Measurements from ENCODE around the gene SGMS1. TPM values are rescaled to one million over a fixed set of nuclear protein-coding genes. Genes with fewer than 3 reads are reported as not detected.

SGMS1 gene
- total RNA-seq, 1 experiment from 2014 or later = 24.7 TPM

GRCh38 chr10:50578949-50579348, 44.8 kb downstream of the SGMS1 start:
- Mint-ChIP-seq H3K36me3 (ENCODE audit: insufficient read depth, unreplicated experiment) (no peaks in the 10 kb centered on the region), H3K27ac (ENCODE audit: low read depth, unreplicated experiment) (no peak overlapping the region), H3K4me1 (ENCODE audit: insufficient read depth, unreplicated experiment) (peaks cover 22% of the 10 kb centered on the region), H3K27me3 (ENCODE audit: insufficient read depth, unreplicated experiment) (no peaks in the 10 kb centered on the region), H3K9me3 (ENCODE audit: unreplicated experiment) (no peaks in the 10 kb centered on the region), H3K4me3 (ENCODE audit: unreplicated experiment) (no peak overlapping the region)
- TF ChIP-seq CTCF (IDR thresholded peaks at IDR 0.05; ENCODE audit: unreplicated experiment) = no peak
- POLR2A ChIA-PET = interaction anchor here (1.5 kb wide), 1 partner anchor 15 kb away, joined by 7 read pairs; no protein-coding TSS in a partner anchor
- DNase-seq (ENCODE audit: unreplicated experiment) = no peak
- CTCF ChIA-PET = interaction anchor here (1.0 to 1.2 kb wide), 2 partner anchors 18 to 23 kb away, joined by 4 read pairs; no protein-coding TSS in a partner anchor
- no TSS peak for BruUV-seq (replicated peaks)
- intact Hi-C loops (cut with micrococcal nuclease) = no loop called here

GRCh38 chr10:50577681-50578350, 45.9 kb downstream of the SGMS1 start:
- peaks cover 23% of the 10 kb centered on the region for H3K4me1 Mint-ChIP-seq (ENCODE audit: insufficient read depth, unreplicated experiment)
- H3K4me3 Mint-ChIP-seq (ENCODE audit: unreplicated experiment) = no peak overlapping the region
- no peak overlapping the region for H3K27ac Mint-ChIP-seq (ENCODE audit: low read depth, unreplicated experiment)
- ChIA-PET POLR2A (interaction anchor here (1.0 to 2.0 kb wide), 3 partner anchors 16 to 44 kb away, joined by 5 to 7 read pairs (median 6); no protein-coding TSS in a partner anchor), CTCF (interaction anchor here (1.0 to 2.4 kb wide), 3 partner anchors 15 to 22 kb away, joined by 4 to 11 read pairs (median 4); no protein-coding TSS in a partner anchor)
- BruUV-seq (replicated peaks) = no TSS peak
- DNase-seq (ENCODE audit: unreplicated experiment) = no peak
- no peaks in the 10 kb centered on the region for H3K36me3 Mint-ChIP-seq (ENCODE audit: insufficient read depth, unreplicated experiment)
- intact Hi-C loops (cut with micrococcal nuclease) = no loop called here
- H3K9me3 Mint-ChIP-seq (ENCODE audit: unreplicated experiment) = no peaks in the 10 kb centered on the region
- no peaks in the 10 kb centered on the region for H3K27me3 Mint-ChIP-seq (ENCODE audit: insufficient read depth, unreplicated experiment)
- TF ChIP-seq CTCF (IDR thresholded peaks at IDR 0.05; ENCODE audit: unreplicated experiment) = no peak

GRCh38 chr10:50577010-50577409, 46.7 kb downstream of the SGMS1 start:
- DNase-seq (ENCODE audit: unreplicated experiment) = no peak
- Mint-ChIP-seq H3K9me3 (ENCODE audit: unreplicated experiment) (no peaks in the 10 kb centered on the region), H3K27ac (ENCODE audit: low read depth, unreplicated experiment) (no peak overlapping the region), H3K4me1 (ENCODE audit: insufficient read depth, unreplicated experiment) (peaks cover 31% of the 10 kb centered on the region), H3K4me3 (ENCODE audit: unreplicated experiment) (no peak overlapping the region), H3K36me3 (ENCODE audit: insufficient read depth, unreplicated experiment) (no peaks in the 10 kb centered on the region), H3K27me3 (ENCODE audit: insufficient read depth, unreplicated experiment) (no peaks in the 10 kb centered on the region)
- POLR2A ChIA-PET = interaction anchor here (1.0 to 2.0 kb wide), 3 partner anchors 8 to 45 kb away, joined by 3 to 6 read pairs (median 5); no protein-coding TSS in a partner anchor
- intact Hi-C loops (cut with micrococcal nuclease) = no loop called here
- BruUV-seq (replicated peaks) = no TSS peak
- CTCF ChIA-PET = interaction anchor here (0.8 to 2.4 kb wide), 4 partner anchors 10 to 22 kb away, joined by 3 to 11 read pairs (median 5); no protein-coding TSS in a partner anchor
- no peak for TF ChIP-seq CTCF (IDR thresholded peaks at IDR 0.05; ENCODE audit: unreplicated experiment)

- no peak for TF ChIP-seq CTCF (IDR thresholded peaks at IDR 0.05; ENCODE audit: unreplicated experiment)
- Mint-ChIP-seq H3K9me3 (ENCODE audit: unreplicated experiment) (no peaks in the 10 kb centered on the region), H3K4me3 (ENCODE audit: unreplicated experiment) (no peak overlapping the region), H3K36me3 (ENCODE audit: insufficient read depth, unreplicated experiment) (no peaks in the 10 kb centered on the region), H3K27ac (ENCODE audit: low read depth, unreplicated experiment) (no peak overlapping the region), H3K4me1 (ENCODE audit: insufficient read depth, unreplicated experiment) (peaks cover 34% of the 10 kb centered on the region), H3K27me3 (ENCODE audit: insufficient read depth, unreplicated experiment) (no peaks in the 10 kb centered on the region)
- intact Hi-C loops (cut with micrococcal nuclease) = no loop called here
- DNase-seq (ENCODE audit: unreplicated experiment) = no peak
- no TSS peak for BruUV-seq (replicated peaks)
- POLR2A ChIA-PET = interaction anchor here (1.3 to 2.0 kb wide), 3 partner anchors 9 to 48 kb away, joined by 3 to 6 read pairs (median 3); partner anchors contain the start of gene SGMS1
- CTCF ChIA-PET = interaction anchor here (0.7 to 2.4 kb wide), 7 partner anchors 11 to 77 kb away, joined by 3 to 11 read pairs (median 5); no protein-coding TSS in a partner anchor
These were observed 47.4 kb downstream of the SGMS1 start for GRCh38 chr10:50576245-50576815.

Measured in MCF 10A (cell line).